IPS DF 6.9 (cell line): Measurements from ENCODE around the gene RASA2.
"Not testable (repeated sequence)": the region's sequence is repeated elsewhere in the genome, so short reads cannot be mapped to it uniquely, and the experiment has no call there.

ENCODE experiments used
- DNase-seq: peaks from one replicate; pipeline ENCODE4 v3.0.0-alpha.2; 2013; ENCODE audit warnings: low read depth, low spot score
- H3K27ac ChIP-seq: one replicate; pipeline ENCODE4 v1.5.1; 2013; ENCODE audit warnings: low read length, control low read depth
- H3K27me3 ChIP-seq: 2 replicates; pipeline ENCODE4 v1.6.1; 2013; ENCODE audit warnings: mild to moderate bottlenecking, low read length; ENCODE audit not compliant: control insufficient read depth, insufficient read depth
- H3K36me3 ChIP-seq: 2 replicates; pipeline ENCODE4 v1.6.1; 2013; ENCODE audit warnings: low read length; ENCODE audit not compliant: control insufficient read depth, insufficient read depth
- H3K4me1 ChIP-seq: 2 replicates; pipeline ENCODE4 v1.6.1; 2013; ENCODE audit warnings: low read length; ENCODE audit not compliant: control insufficient read depth, insufficient read depth
- H3K4me3 ChIP-seq: 2 replicates; pipeline ENCODE4 v1.5.1; 2013; ENCODE audit warnings: mild to moderate bottlenecking, low read length
- H3K9me3 ChIP-seq: 2 replicates; pipeline ENCODE4 v1.6.1; 2013; ENCODE audit warnings: low read length, inconsistent platforms; ENCODE audit not compliant: control insufficient read depth, insufficient read depth
- WGBS: extraction: QIAGEN DNeasy Blood & Tissue Kit; methylation state at CpG from one replicate; pipeline ENCODE4 v1.1.7; 2013; ENCODE audit warnings: mixed read lengths, missing lambda C conversion rate; ENCODE audit not compliant: insufficient read length, insufficient coverage; 5-methylcytosine and 5-hydroxymethylcytosine counted together

RASA2 gene

DNA sequence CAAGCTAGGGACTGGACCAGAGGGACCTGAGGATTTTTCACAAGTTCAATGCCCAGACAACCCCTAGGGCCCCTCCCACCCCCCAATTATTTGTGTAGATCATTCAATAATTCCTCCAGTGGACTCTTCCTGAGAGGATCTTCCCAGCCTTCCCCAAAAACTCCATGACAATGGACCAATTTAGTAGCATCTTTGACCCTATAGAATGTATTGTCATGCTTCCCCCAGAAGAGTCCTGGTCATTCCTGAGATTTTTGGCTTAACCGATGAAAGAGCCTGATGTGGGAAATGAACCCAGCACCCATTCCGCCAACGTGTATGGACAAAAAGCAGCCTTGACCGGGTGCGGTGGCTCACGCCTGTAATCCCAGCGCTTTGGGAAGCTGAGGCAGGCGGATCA is 132.1 kb downstream of the RASA2 start:
- whole genome bisulfite sequencing: no CpG with 5 or more reads among the region's 8 CpGs
- Histone ChIP-seq H3K27ac (no peak overlapping the region), H3K4me3 (no peak overlapping the region), H3K9me3 (no peaks in the 10 kb centered on the region), H3K36me3 (no peaks in the 10 kb centered on the region), H3K27me3 (no peaks in the 10 kb centered on the region), H3K4me1 (no peaks in the 10 kb centered on the region)
- DNase-seq: no peak

DNA sequence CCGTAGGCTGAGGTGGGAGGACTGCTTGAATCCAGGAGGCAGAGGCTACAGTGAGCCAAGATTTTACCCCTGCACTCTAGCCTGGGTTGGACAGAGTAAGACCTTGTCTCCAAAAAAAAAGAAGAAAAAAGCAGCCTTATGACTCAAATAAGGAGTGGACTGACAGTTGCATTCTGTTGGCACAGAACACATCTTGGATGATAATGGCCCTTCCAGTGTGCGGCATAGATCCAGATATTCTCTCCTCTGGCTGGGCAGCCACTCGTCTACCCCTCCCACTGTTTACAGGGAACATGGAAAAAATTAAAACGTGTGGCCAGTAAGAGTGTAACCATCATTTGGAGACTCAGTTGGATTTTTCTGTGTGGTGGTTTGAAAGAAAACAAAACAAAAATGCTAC is 132.6 kb downstream of the RASA2 start:
- Histone ChIP-seq H3K9me3 (no peaks in the 10 kb centered on the region), H3K27me3 (no peaks in the 10 kb centered on the region), H3K36me3 (no peaks in the 10 kb centered on the region), H3K4me1 (no peaks in the 10 kb centered on the region), H3K27ac (no peak overlapping the region), H3K4me3 (no peak overlapping the region)
- DNase-seq: no peak
- no CpG with 5 or more reads among the region's 4 CpGs for WGBS

GRCh38 chr3:141623691-141624090 is 136.9 kb downstream of the RASA2 start:
- H3K36me3 ChIP-seq: no peaks in the 10 kb centered on the region
- no peak for DNase-seq
- H3K9me3 ChIP-seq: no peaks in the 10 kb centered on the region
- H3K27me3 ChIP-seq: no peaks in the 10 kb centered on the region
- no peak overlapping the region for H3K4me3 ChIP-seq
- H3K27ac ChIP-seq: no peak overlapping the region
- 0 out of 2 replicates have a peak, but pooled peaks cover 2% of the 10 kb centered on the region for H3K4me1 ChIP-seq
- no CpG with 5 or more reads among the region's 5 CpGs for WGBS

- DNase-seq: no peak
- H3K4me3 ChIP-seq: no peak overlapping the region
- H3K36me3 ChIP-seq: no peaks in the 10 kb centered on the region
- H3K4me1 ChIP-seq: 0 out of 2 replicates have a peak, but pooled peaks cover 2% of the 10 kb centered on the region
- no peak overlapping the region for H3K27ac ChIP-seq
- H3K9me3 ChIP-seq: no peaks in the 10 kb centered on the region
- no CpG with 5 or more reads among the region's 5 CpGs for WGBS
- no peaks in the 10 kb centered on the region for H3K27me3 ChIP-seq
These were observed 138.7 kb downstream of the RASA2 start for GRCh38 chr3:141625506-141625905.

- H3K9me3 ChIP-seq, H3K4me1 ChIP-seq, H3K36me3 ChIP-seq, DNase-seq, H3K27ac ChIP-seq, H3K27me3 ChIP-seq, H3K4me3 ChIP-seq: not testable (repeated sequence)
- WGBS: no CpG with 5 or more reads among the region's 6 CpGs
These were observed 141.5 kb downstream of the RASA2 start for GRCh38 chr3:141628334-141628733.

DNA sequence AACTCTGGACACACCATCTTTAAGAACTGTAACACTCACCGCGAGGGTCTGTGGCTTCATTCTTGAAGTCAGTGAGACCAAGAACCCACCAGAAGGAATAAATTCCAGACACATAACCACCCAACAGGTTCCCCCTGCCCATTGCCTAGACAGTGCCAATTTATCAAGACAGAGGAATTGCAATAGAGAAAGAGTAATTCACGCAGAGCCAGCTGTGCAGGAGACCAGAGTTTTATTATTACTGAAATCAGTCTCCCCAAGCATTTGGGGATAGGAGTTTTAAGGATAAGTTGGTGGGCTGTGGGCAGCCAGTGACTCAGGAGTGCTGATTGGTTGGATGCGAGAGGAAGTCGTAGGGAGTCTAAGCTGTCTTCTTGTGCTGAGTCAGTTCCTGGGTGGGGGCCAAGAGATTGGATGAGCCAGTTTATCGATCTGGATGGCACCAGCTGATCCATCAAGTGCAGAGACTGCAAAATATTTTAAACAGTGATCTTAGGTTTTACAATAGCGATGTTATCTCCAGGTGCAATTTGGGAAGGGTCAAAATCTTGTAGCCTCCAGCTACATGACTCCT is 142.1 kb downstream of the RASA2 start:
- not testable (repeated sequence) for DNase-seq, H3K36me3 ChIP-seq, H3K27ac ChIP-seq, H3K4me3 ChIP-seq, H3K4me1 ChIP-seq, H3K27me3 ChIP-seq, H3K9me3 ChIP-seq
- WGBS: no CpG with 5 or more reads among the region's 7 CpGs

- Histone ChIP-seq H3K4me1 (0 out of 2 replicates have a peak, but pooled peaks cover under 1% of the 10 kb centered on the region), H3K27me3 (no peaks in the 10 kb centered on the region), H3K4me3 (no peak overlapping the region), H3K36me3 (no peaks in the 10 kb centered on the region), H3K27ac (no peak overlapping the region), H3K9me3 (no peaks in the 10 kb centered on the region)
- no CpG with 5 or more reads among the region's 9 CpGs for WGBS
- no peak for DNase-seq
These were observed 143.1 kb downstream of the RASA2 start for GRCh38 chr3:141629976-141630375.

DNA sequence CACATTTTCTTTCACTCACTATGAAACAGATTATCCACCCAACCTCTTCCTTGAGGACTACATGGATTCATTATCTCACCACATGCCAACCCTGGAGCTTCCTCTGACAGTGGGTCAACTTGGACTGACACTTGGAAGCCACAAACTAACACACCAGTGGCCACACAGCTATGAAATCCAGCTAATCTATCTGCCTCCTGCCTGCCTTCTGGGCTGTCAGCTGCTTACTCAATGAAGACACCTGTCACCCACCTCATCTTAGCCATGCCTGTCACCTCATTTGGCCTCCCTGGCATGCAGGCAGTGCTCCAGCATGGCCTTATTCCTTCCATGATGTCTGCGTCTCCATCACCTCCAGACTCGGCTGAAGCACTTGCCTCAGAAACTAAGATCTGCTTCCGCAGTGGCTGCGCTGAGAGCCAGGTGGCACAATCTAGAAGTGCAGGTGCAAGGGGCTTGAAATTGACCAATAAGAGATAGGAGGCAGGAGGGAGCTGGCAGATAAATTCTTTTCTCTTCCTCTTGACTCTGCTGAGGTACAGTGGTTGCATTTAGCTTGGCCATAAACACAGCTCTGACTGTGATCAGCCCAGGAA is 146.1 kb downstream of the RASA2 start:
- DNase-seq: no peak
- Histone ChIP-seq H3K4me3 (no peak overlapping the region), H3K4me1 (no peaks in the 10 kb centered on the region), H3K9me3 (no peaks in the 10 kb centered on the region), H3K27me3 (no peaks in the 10 kb centered on the region), H3K27ac (no peak overlapping the region), H3K36me3 (no peaks in the 10 kb centered on the region)
- no CpG with 5 or more reads among the region's 4 CpGs for WGBS

DNA sequence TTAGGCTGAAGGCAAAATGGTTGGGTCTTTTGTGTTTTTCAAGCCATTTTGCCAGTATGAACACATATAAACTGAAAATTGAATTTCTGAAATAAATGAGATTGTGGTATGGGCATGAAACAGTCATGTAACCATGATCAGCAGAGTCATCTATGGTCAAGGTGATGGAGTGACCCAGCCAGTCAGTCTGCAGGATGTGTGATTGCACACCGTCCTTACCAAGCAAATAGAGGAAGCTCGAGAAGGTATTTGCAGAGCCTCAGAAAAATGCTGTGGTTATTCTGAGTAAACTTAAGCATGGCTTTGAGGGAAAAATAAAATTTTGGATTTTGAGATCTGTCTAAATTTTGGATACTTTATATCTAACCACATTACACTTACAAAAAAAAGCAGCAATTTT is 155.4 kb downstream of the RASA2 start:
- no peak for DNase-seq
- no peaks in the 10 kb centered on the region for H3K27me3 ChIP-seq
- WGBS: no CpG with 5 or more reads among the region's 2 CpGs
- no peak overlapping the region for H3K27ac ChIP-seq
- no peak overlapping the region for H3K4me3 ChIP-seq
- H3K9me3 ChIP-seq: no peaks in the 10 kb centered on the region
- H3K36me3 ChIP-seq: no peaks in the 10 kb centered on the region
- H3K4me1 ChIP-seq: peaks cover 3% of the 10 kb centered on the region; the same call in 1 of the 2 replicates

DNA sequence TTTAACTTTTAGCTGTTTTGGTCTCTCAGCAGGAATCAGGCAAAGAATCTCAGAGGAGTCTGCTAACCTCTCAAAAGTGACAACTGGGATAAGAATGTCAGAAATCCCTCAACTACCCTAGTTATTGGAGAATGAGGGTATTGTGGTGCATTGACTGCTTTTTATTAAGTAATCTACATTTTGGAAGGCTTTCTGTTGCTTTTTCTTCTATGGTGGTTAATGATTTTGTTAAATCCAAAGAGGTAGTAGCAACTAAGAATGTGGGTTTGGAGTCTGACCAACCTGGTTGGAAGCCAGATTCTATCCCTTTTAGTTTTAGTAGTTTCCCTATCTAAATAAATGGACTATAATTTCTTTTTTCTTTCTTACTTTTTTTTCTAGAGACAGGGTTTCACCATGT is 156.6 kb downstream of the RASA2 start:
- H3K4me1 ChIP-seq: peaks cover 3% of the 10 kb centered on the region; the same call in 1 of the 2 replicates
- no peak for DNase-seq
- H3K27ac ChIP-seq: no peak overlapping the region

DNA sequence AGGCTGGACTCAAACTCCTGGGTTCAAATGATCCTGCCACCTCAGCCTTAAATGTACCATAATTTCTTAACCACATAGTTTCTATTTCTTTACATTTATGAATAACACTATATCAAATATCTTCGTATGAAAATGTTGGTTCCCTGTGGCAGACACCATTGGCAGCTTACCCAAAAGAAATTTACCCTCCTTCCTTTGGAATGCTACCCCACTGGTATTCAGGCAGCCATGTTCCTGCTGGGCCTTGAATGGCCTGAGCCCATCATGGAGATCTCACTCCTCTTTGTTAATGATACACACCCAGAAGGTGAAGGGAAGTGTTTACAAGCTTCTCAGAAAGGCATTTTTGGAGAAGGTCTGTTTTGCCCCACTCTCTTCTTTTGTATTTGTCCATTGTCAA is 157.0 kb downstream of the RASA2 start:
- no peak overlapping the region for H3K4me3 ChIP-seq
- DNase-seq: no peak
- H3K27ac ChIP-seq: no peak overlapping the region
- WGBS: no CpG with 5 or more reads among the region's 1 CpG
- no peaks in the 10 kb centered on the region for H3K9me3 ChIP-seq
- no peaks in the 10 kb centered on the region for H3K36me3 ChIP-seq
- no peaks in the 10 kb centered on the region for H3K27me3 ChIP-seq
- peaks cover 3% of the 10 kb centered on the region; the same call in 1 of the 2 replicates for H3K4me1 ChIP-seq

More for the DNA sequence above, 156.6 kb downstream of the RASA2 start:
- H3K36me3 ChIP-seq: no peaks in the 10 kb centered on the region
- H3K9me3 ChIP-seq: no peaks in the 10 kb centered on the region
- no peaks in the 10 kb centered on the region for H3K27me3 ChIP-seq
- no peak overlapping the region for H3K4me3 ChIP-seq
